Colonic mucosa (tissue), 4 donors: ENCODE results near the gene ATM. TPM values are rescaled to one million over a fixed set of nuclear protein-coding genes. Genes with fewer than 3 reads are reported as not detected.

Experiments used
- DNase-seq: peaks from one replicate; pipeline ENCODE4 v3.0.0-alpha.2; 2020
- H3K27ac ChIP-seq: fragments of 200-600 bp; one replicate; pipeline ENCODE4 v1.8.0; 2021
- H3K27me3 ChIP-seq: fragments of 200-600 bp; one replicate; pipeline ENCODE4 v1.8.0; 2021
- H3K36me3 ChIP-seq: fragments of 200-600 bp; one replicate; pipeline ENCODE4 v1.8.0; 2021
- H3K4me1 ChIP-seq: fragments of 200-600 bp; one replicate; pipeline ENCODE4 v1.8.0; 2021; ENCODE audit warnings: mild to moderate bottlenecking
- H3K4me3 ChIP-seq: fragments of 200-600 bp; one replicate; pipeline ENCODE4 v1.8.0; 2021
- H3K9ac ChIP-seq, 2 donors: one replicate each; pipeline ENCODE4 v1.7.0; 2013; ENCODE audit warnings: control low read depth in 2 of 2, low read depth in 2 of 2, low read length in 2 of 2
- H3K9me3 ChIP-seq: fragments of 200-600 bp; one replicate; pipeline ENCODE4 v1.8.0; 2021
- CTCF ChIP-seq: fragments of 200-600 bp; IDR thresholded peaks from one replicate; pipeline ENCODE4 v1.8.0; 2022; ENCODE audit warnings: antibody characterized with exemption, mild to moderate bottlenecking
- intact Hi-C: fragments of 100-400 bp; cut with DNase I; formaldehyde crosslinking; loops from one replicate; pipeline ENCODE4 v1.14.1; 2022
- total RNA-seq, 2 donors: library from RNA; stranded (reverse); fragmentation: NEBNext Ultra II Directional in 1 of 2; extraction: Animal tissue kit (Norgen Biotek cat#: 25700) in 1 of 2; gene quantifications; one replicate each; pipeline ENCODE4 v1.2.1, GENCODE V29; 2021
- donor health status: healthy.
- donor health status: DM: no; HTN: no; CAD: no.
- donor health status: DM: no; HTN: no; CAD: no.

The ATM gene
- total RNA-seq, 2 donors from 2014 or later: 28.3 to 30.1 TPM

- Histone ChIP-seq H3K9ac (no peak overlapping the region), H3K36me3 (no peaks in the 10 kb centered on the region), H3K4me3 (no peak overlapping the region), H3K4me1 (no peaks in the 10 kb centered on the region), H3K27me3 (no peaks in the 10 kb centered on the region), H3K27ac (no peak overlapping the region), H3K9me3 (no peaks in the 10 kb centered on the region)
- no peak for DNase-seq
- intact Hi-C loops: no loop called here
- no peak for TF ChIP-seq CTCF
Measured at GRCh38 chr11:108204929-108205499, 17.9 kb upstream of the ATM start.

- intact Hi-C loops: no loop called here
- Histone ChIP-seq H3K9ac (no peak overlapping the region), H3K27ac (no peak overlapping the region), H3K4me1 (no peaks in the 10 kb centered on the region), H3K4me3 (no peak overlapping the region), H3K36me3 (no peaks in the 10 kb centered on the region), H3K9me3 (no peaks in the 10 kb centered on the region), H3K27me3 (no peaks in the 10 kb centered on the region)
- no peak for DNase-seq
- TF ChIP-seq CTCF: no peak
Measured at GRCh38 chr11:108206171-108206570, 16.7 kb upstream of the ATM start.

GRCh38 chr11:108206969-108207682 lies 15.7 kb upstream of the ATM start:
- Histone ChIP-seq H3K36me3 (no peaks in the 10 kb centered on the region), H3K27ac (no peak overlapping the region), H3K4me3 (no peak overlapping the region), H3K27me3 (no peaks in the 10 kb centered on the region), H3K4me1 (no peaks in the 10 kb centered on the region), H3K9ac (no peak overlapping the region), H3K9me3 (no peaks in the 10 kb centered on the region)
- no peak for TF ChIP-seq CTCF
- intact Hi-C loops: no loop called here
- no peak for DNase-seq

- DNase-seq: no peak
- no peak for TF ChIP-seq CTCF
- H3K9me3 ChIP-seq: no peaks in the 10 kb centered on the region
- H3K36me3 ChIP-seq: no peaks in the 10 kb centered on the region
- intact Hi-C loops: no loop called here
- no peak overlapping the region for H3K27ac ChIP-seq
- H3K4me1 ChIP-seq: no peaks in the 10 kb centered on the region
- no peak overlapping the region for H3K4me3 ChIP-seq
- H3K27me3 ChIP-seq: no peaks in the 10 kb centered on the region
- H3K9ac ChIP-seq: no peak overlapping the region
Measured at GRCh38 chr11:108207683-108208060, 15.2 kb upstream of the ATM start.

GRCh38 chr11:108210441-108210840 lies 12.4 kb upstream of the ATM start:
- Histone ChIP-seq H3K9ac (no peak overlapping the region), H3K4me1 (no peaks in the 10 kb centered on the region), H3K9me3 (no peaks in the 10 kb centered on the region), H3K4me3 (no peak overlapping the region), H3K36me3 (no peaks in the 10 kb centered on the region), H3K27ac (no peak overlapping the region), H3K27me3 (no peaks in the 10 kb centered on the region)
- TF ChIP-seq CTCF: no peak
- DNase-seq: no peak
- intact Hi-C loops: no loop called here
